CD14-positive monocyte (primary cell): ENCODE results near the gene STK32C. TPM values are rescaled to one million over a fixed set of nuclear protein-coding genes. Genes with fewer than 3 reads are reported as not detected.
A peak's percentile ranks its signal among the peaks of the same experiment; 100 is the strongest.

Experiments
- DNase-seq, 3 donors: peaks; one replicate each; pipeline ENCODE4 v3.0.0-alpha.2; 2011 to 2022
- H2AFZ ChIP-seq: 2 replicates; pipeline ENCODE4 v1.6.0; 2012; ENCODE audit warnings: mild to moderate bottlenecking, low read depth, low read length, inconsistent platforms; ENCODE audit not compliant: insufficient read depth, poor library complexity, severe bottlenecking
- H3K27ac ChIP-seq, 2 donors: 1 replicate in 1 of 2; 2 replicates in 1 of 2; pipeline ENCODE4 v1.5.1; 2012 to 2013; ENCODE audit warnings: low read length in 2 of 2, control low read depth in 1 of 2, inconsistent platforms in 1 of 2, low read depth in 1 of 2, mild to moderate bottlenecking in 1 of 2
- H3K27me3 ChIP-seq, 2 donors: one replicate each; pipeline versions ENCODE4 v1.6.0 to v1.6.1; 2011 to 2013; ENCODE audit warnings: low read length in 2 of 2; ENCODE audit not compliant: control insufficient read depth in 2 of 2, insufficient read depth in 2 of 2
- H3K36me3 ChIP-seq, 2 donors: replicated peaks in 1 of 2; 1 replicate in 1 of 2; 2 replicates in 1 of 2; pipeline versions ENCODE4 v1.5.1 to v1.6.1; 2012 to 2013; ENCODE audit warnings: low read length in 2 of 2, control low read depth in 1 of 2, inconsistent platforms in 1 of 2, mild to moderate bottlenecking in 1 of 2; ENCODE audit not compliant: insufficient read depth in 2 of 2, control insufficient read depth in 1 of 2
- H3K4me1 ChIP-seq, 2 donors: 1 replicate in 1 of 2; 2 replicates in 1 of 2; pipeline versions ENCODE4 v1.5.1 to v1.6.1; 2012 to 2013; ENCODE audit warnings: low read length in 2 of 2, control low read depth in 1 of 2, inconsistent platforms in 1 of 2, mild to moderate bottlenecking in 1 of 2, moderate library complexity in 1 of 2; ENCODE audit not compliant: insufficient read depth in 2 of 2, control insufficient read depth in 1 of 2
- H3K4me2 ChIP-seq: replicated peaks from 2 replicates; pipeline ENCODE3; 2012; ENCODE audit warnings: low read length, moderate library complexity, mild to moderate bottlenecking; ENCODE audit not compliant: poor library complexity, severe bottlenecking; ENCODE audit errors: extremely low read depth
- H3K4me3 ChIP-seq, 3 experiments: fragments of 200-600 bp in 1 of 3; sonication (generic) in 1 of 3; replicated peaks in 1 of 3; 1 replicate in 2 of 3; 2 replicates in 1 of 3; pipeline ENCODE4 v1.5.1; 2011 to 2013; ENCODE audit warnings: low read length in 3 of 3, mild to moderate bottlenecking in 3 of 3, control low read depth in 2 of 3, low read depth in 2 of 3, inconsistent platforms in 1 of 3, moderate library complexity in 1 of 3
- H3K79me2 ChIP-seq: 2 replicates; pipeline ENCODE4 v1.6.0; 2012; ENCODE audit warnings: mild to moderate bottlenecking, control low read depth, inconsistent platforms, low read length, moderate library complexity; ENCODE audit not compliant: insufficient read depth
- H3K9ac ChIP-seq: 2 replicates; pipeline ENCODE4 v1.6.0; 2017; ENCODE audit warnings: low read length, mild to moderate bottlenecking; ENCODE audit not compliant: insufficient read depth, poor library complexity, severe bottlenecking
- H3K9me3 ChIP-seq, 2 donors: replicated peaks in 1 of 2; 1 replicate in 1 of 2; 2 replicates in 1 of 2; pipeline versions ENCODE4 v1.5.1 to v1.6.1; 2012 to 2013; ENCODE audit warnings: low read length in 2 of 2, control low read depth in 1 of 2; ENCODE audit not compliant: control insufficient read depth in 1 of 2, insufficient read depth in 1 of 2
- H4K20me1 ChIP-seq: 2 replicates; pipeline ENCODE4 v1.6.0; 2012; ENCODE audit warnings: mild to moderate bottlenecking, low read length, control low read depth, moderate library complexity; ENCODE audit not compliant: insufficient read depth
- H3K27ac Mint-ChIP-seq, 7 donors: one replicate each; pipeline ENCODE4 v1.8.0; 2020; ENCODE audit warnings: mild to moderate bottlenecking in 7 of 7, mixed read lengths in 7 of 7, moderate library complexity in 6 of 7, inconsistent platforms in 2 of 7
- H3K27me3 Mint-ChIP-seq, 3 donors: one replicate each; pipeline ENCODE4 v1.8.0; 2021 to 2022; ENCODE audit warnings: low read depth in 3 of 3, mild to moderate bottlenecking in 3 of 3, mixed read lengths in 3 of 3, moderate library complexity in 3 of 3, inconsistent platforms in 1 of 3
- H3K36me3 Mint-ChIP-seq, 2 donors: one replicate each; pipeline ENCODE4 v1.8.0; 2020; ENCODE audit warnings: mixed read lengths in 2 of 2, inconsistent platforms in 1 of 2, mild to moderate bottlenecking in 1 of 2
- H3K4me1 Mint-ChIP-seq: one replicate; pipeline ENCODE4 v1.8.0; 2020; ENCODE audit warnings: mild to moderate bottlenecking, mixed read lengths
- H3K4me3 Mint-ChIP-seq, 2 donors: one replicate each; pipeline ENCODE4 v1.8.0; 2020; ENCODE audit warnings: mild to moderate bottlenecking in 2 of 2, mixed read lengths in 2 of 2, moderate library complexity in 1 of 2
- H3K9me3 Mint-ChIP-seq, 7 donors: one replicate each; pipeline ENCODE4 v1.8.0; 2020 to 2022; ENCODE audit warnings: mixed read lengths in 7 of 7, mild to moderate bottlenecking in 6 of 7, moderate library complexity in 6 of 7, inconsistent platforms in 2 of 7
- WGBS: methylation state at CpG from one replicate; pipeline ENCODE4 v1.1.5; 2013; ENCODE audit warnings: missing lambda C conversion rate; ENCODE audit not compliant: insufficient coverage; 5-methylcytosine and 5-hydroxymethylcytosine counted together
- intact Hi-C, 2 donors: fragments of 100-400 bp; cut with micrococcal nuclease; formaldehyde crosslinking; loops; one replicate each; pipeline versions ENCODE4 v1.15.0 to v1.15.1; 2023
- polyA plus RNA-seq, 3 donors: library from polyadenylated mRNA; depleted of rRNA in 1 of 3; unstranded in 2 of 3; stranded (reverse) in 1 of 3; fragments of 300-500 nt in 2 of 3; fragments of >200 nt in 1 of 3; fragmentation: Illumina TruSeq in 2 of 3; gene quantifications; 1 replicate in 2 of 3; 2 replicates in 1 of 3; pipeline ENCODE4 v1.2.3, GENCODE V29; 2012 to 2021
- TF ChIP-seq, protein P1 (sequence below): fragments of 200-600 bp; IDR thresholded peaks from one replicate; pipeline ENCODE4 v1.8.0; 2022; ENCODE audit warnings: antibody characterized with exemption, mild to moderate bottlenecking

STK32C gene
- polyA plus RNA-seq, 3 donors: 13.6 to 22.8 (median 18.4) TPM

DNA sequence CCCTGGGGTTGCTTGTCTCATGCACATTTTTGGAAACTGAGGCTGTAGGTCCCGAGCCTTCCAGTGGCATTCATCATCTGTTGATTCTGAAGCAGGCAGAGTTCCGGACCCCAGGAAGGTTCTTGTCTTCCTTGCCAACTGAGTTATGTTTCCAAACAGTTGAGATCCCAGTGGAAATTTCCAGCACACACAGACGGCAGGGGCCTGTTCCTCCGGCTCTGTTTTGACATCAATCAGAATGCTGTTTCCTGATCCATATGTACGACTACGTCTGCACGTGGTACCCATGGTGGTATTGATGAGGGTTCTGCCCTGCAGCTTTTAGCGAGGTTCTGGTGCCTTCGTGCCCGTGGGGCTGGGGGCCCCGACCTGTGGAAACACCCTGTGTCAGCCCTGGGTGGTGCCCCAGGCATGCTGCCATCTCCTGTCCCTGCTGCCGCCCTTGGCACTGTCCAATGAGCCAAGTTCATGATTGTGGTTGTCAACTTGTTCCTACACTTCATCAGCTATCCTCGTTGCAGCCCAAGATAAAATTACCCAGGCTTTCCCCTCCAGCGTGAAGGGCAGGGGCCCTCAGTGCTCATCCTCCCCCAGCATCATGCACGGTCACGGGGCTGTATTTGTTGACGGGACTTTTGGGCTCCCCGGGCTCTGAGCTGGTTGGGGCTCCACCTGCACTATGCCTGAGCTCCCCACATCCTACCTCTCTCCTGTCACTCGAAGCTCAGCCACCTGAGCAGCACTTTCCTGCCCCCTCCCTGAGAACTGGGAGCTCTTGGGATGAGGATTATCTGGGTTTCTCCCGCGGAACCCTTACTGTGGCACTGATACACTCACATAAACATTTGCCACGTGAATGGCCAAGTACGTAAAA lies 128.8 kb downstream of the STK32C start:
- no peaks in the 10 kb centered on the region for H3K4me1 Mint-ChIP-seq
- Histone ChIP-seq H3K4me2 (no peak overlapping the region), H3K9ac (no peak overlapping the region), H3K79me2 (no peaks in the 10 kb centered on the region), H3K27me3 (peaks cover 3 to 29% of the 10 kb centered on the region in 2 donors), H3K9me3 (peaks cover 3 to 5% of the 10 kb centered on the region in 2 donors), H3K4me3 (no peak overlapping the region), H4K20me1 (no peaks in the 10 kb centered on the region), H3K36me3 (no peaks in the 10 kb centered on the region), H3K27ac (no peak overlapping the region), H2AFZ (no peak overlapping the region), H3K4me1 (no peaks in the 10 kb centered on the region)
- H3K27ac Mint-ChIP-seq: no peak overlapping the region
- intact Hi-C loops: no loop called here
- H3K9me3 Mint-ChIP-seq: peaks cover 0 to 5% (median 2%) of the 10 kb centered on the region in 7 donors
- no peak overlapping the region for H3K4me3 Mint-ChIP-seq
- DNase-seq: no peak
- 81% methylated on average over 18 of the region's 23 CpGs for WGBS
- TF ChIP-seq, protein P1, sequence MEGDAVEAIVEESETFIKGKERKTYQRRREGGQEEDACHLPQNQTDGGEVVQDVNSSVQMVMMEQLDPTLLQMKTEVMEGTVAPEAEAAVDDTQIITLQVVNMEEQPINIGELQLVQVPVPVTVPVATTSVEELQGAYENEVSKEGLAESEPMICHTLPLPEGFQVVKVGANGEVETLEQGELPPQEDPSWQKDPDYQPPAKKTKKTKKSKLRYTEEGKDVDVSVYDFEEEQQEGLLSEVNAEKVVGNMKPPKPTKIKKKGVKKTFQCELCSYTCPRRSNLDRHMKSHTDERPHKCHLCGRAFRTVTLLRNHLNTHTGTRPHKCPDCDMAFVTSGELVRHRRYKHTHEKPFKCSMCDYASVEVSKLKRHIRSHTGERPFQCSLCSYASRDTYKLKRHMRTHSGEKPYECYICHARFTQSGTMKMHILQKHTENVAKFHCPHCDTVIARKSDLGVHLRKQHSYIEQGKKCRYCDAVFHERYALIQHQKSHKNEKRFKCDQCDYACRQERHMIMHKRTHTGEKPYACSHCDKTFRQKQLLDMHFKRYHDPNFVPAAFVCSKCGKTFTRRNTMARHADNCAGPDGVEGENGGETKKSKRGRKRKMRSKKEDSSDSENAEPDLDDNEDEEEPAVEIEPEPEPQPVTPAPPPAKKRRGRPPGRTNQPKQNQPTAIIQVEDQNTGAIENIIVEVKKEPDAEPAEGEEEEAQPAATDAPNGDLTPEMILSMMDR: no peak
- no peaks in the 10 kb centered on the region for H3K36me3 Mint-ChIP-seq
- H3K27me3 Mint-ChIP-seq: peaks cover 37 to 48% (median 44%) of the 10 kb centered on the region in 3 donors

DNA sequence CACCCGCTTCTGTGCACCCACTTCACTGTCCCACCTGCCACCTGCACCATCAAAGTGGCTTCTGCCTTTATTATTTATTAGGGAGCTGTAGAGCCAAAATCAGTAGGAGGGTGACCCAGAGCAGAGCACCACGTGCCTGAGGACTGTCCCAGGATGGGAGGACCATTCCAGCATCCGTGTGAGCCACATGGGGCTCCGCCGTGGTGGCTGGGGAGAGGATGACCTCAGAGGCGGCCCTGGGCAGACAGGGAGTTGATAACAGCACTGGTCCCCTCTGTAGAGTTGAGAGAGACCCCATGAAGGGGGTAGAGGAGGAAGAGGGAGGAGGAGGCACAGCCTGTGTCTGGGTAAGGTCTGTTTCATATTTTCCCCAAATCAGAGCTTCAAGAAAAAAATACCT lies 129.7 kb downstream of the STK32C start:
- peaks cover 0 to 22% of the 10 kb centered on the region in 2 donors for H3K27me3 ChIP-seq
- H3K27ac ChIP-seq: no peak overlapping the region

More for the DNA sequence above, 129.7 kb downstream of the STK32C start:
- no peak overlapping the region for H2AFZ ChIP-seq
- no peaks in the 10 kb centered on the region for H3K36me3 ChIP-seq
- intact Hi-C loops: no loop called here
- 77% methylated on average over 2 of the region's 6 CpGs for WGBS
- Mint-ChIP-seq H3K27ac (no peak overlapping the region), H3K4me3 (peak overlapping the region in 1 of 2 donors; percentile 48), H3K27me3 (peaks cover 34 to 42% (median 35%) of the 10 kb centered on the region in 3 donors), H3K4me1 (no peaks in the 10 kb centered on the region), H3K9me3 (peaks cover 0 to 10% (median 6%) of the 10 kb centered on the region in 7 donors), H3K36me3 (no peaks in the 10 kb centered on the region)
- no peaks in the 10 kb centered on the region for H4K20me1 ChIP-seq
- H3K79me2 ChIP-seq: no peaks in the 10 kb centered on the region
- no peaks in the 10 kb centered on the region for H3K4me1 ChIP-seq
- peaks cover 7 to 11% of the 10 kb centered on the region in 2 donors for H3K9me3 ChIP-seq
- no peak overlapping the region for H3K4me2 ChIP-seq
- TF ChIP-seq, protein P1: no peak
- DNase-seq: no peak
- no peak overlapping the region for H3K9ac ChIP-seq
- H3K4me3 ChIP-seq: no peak overlapping the region
